ENCODE measurements around the gene GSTCD. TPM values are rescaled to one million over a fixed set of nuclear protein-coding genes. Genes with fewer than 3 reads are reported as not detected.

GSTCD gene
- total RNA-seq, 2 experiments from 2014 or later: 16.2 to 17.5 TPM

DNA sequence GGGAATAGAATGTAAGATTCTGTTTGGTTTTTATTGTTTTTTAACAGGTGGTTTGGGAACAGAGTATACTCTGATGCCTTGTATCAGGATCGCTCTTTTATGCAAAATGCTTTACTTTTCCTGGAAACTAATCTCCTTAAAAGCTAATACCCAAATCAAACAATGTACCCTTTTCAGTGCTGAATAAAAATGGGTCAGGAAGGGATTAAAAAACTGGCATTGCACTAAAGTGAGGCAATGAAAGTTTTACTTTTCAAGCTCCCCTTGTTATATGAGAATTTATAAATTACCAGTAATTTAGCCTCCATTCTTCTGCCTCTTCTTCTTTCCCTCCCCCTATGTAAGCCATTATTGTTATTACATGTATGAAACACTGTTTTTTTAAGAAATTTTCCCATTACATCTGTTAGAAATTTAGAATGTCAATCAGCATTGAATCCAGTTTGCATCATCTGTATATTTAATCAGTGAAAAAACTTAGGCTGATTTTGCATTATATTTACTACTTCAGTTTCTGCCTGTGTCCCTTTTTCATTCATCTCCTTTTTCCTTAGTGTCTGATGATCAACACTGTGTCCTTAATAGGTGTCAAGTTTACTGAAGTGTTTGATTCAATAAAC lies 97.0 kb downstream of the GSTCD start:
- Mint-ChIP-seq H3K36me3 (ENCODE audit: low read depth) (peaks cover 2% of the 10 kb centered on the region), H3K4me1 (ENCODE audit: low read depth) (no peaks in the 10 kb centered on the region), H3K4me3 (no peak overlapping the region), H3K27me3 (no peaks in the 10 kb centered on the region), H3K9me3 (no peaks in the 10 kb centered on the region), H3K27ac (no peak overlapping the region)
- POLR2A ChIA-PET: no interaction called here
- TF ChIP-seq, protein P1, sequence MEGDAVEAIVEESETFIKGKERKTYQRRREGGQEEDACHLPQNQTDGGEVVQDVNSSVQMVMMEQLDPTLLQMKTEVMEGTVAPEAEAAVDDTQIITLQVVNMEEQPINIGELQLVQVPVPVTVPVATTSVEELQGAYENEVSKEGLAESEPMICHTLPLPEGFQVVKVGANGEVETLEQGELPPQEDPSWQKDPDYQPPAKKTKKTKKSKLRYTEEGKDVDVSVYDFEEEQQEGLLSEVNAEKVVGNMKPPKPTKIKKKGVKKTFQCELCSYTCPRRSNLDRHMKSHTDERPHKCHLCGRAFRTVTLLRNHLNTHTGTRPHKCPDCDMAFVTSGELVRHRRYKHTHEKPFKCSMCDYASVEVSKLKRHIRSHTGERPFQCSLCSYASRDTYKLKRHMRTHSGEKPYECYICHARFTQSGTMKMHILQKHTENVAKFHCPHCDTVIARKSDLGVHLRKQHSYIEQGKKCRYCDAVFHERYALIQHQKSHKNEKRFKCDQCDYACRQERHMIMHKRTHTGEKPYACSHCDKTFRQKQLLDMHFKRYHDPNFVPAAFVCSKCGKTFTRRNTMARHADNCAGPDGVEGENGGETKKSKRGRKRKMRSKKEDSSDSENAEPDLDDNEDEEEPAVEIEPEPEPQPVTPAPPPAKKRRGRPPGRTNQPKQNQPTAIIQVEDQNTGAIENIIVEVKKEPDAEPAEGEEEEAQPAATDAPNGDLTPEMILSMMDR (IDR thresholded peaks at IDR 0.05): no peak
- CTCF ChIA-PET: interaction anchor here (0.6 to 1.3 kb wide), 2 partner anchors 10 to 51 kb away, joined by 3 to 4 read pairs; no protein-coding TSS in a partner anchor
- intact Hi-C loops (cut with micrococcal nuclease): no loop called here
- no peak for DNase-seq
- ATAC-seq: no peak

DNA sequence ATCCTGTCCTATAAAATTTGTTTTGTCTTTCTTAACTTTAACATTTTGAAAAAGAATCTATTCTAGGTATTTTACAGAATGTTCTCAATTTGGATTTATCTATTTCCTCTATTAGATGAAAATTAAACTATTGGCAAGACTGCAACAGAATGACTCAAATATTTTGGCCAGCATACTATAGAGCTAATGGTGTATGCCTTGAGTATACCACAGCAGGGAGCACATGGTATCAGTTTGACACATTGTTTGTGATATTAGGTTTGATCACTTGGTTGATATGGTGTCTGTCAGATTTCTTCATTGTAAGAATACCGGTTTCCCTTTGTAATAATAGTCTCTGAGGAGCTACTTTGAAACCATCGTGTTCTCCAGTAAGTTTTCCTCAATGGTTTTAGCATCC lies 98.9 kb downstream of the GSTCD start:
- H3K36me3 Mint-ChIP-seq (ENCODE audit: low read depth): peaks cover 2% of the 10 kb centered on the region
- intact Hi-C loops (cut with micrococcal nuclease): no loop called here
- ChIA-PET CTCF (no interaction called here), POLR2A (no interaction called here)
- TF ChIP-seq, protein P1 (IDR thresholded peaks at IDR 0.05): no peak
- no peak overlapping the region for H3K4me3 Mint-ChIP-seq
- H3K27me3 Mint-ChIP-seq: no peaks in the 10 kb centered on the region
- DNase-seq (no peak), ATAC-seq (no peak)
- no peaks in the 10 kb centered on the region for H3K4me1 Mint-ChIP-seq (ENCODE audit: low read depth)
- no peaks in the 10 kb centered on the region for H3K9me3 Mint-ChIP-seq
- H3K27ac Mint-ChIP-seq: no peak overlapping the region

DNA sequence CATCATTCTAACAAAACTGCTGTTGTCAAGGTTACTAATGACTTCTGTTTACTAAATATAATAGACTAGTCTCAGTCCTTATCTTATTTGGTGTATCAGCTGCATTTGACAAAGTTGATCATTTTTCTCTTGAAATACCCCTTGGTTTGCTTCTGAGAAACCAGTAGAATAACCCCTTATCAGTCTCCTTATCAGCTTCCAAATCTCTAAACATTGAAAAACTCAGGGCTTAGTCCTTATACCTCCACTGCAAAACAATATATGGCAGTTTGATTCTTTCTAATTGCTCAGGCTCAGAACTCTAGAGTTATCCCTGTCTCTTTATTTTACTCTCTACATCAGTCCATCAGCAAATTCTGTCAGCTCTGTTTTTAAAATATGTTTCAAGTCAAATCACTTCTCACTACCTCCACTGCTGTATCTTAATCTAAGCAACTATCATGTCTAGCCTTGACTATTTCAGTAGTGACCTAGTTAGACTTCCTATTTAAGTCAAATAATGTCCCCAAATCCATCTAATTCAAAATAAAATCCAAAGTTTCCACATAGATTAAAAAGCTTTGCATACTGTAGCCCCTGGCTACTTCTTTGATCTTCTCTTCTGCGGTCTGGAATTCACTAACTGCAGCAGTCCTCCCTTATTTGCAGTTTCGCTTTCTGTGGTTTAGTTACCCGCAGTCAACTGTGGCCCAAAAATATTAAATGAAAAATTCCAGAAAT lies 99.6 kb downstream of the GSTCD start:
- ATAC-seq (no peak), DNase-seq (no peak)
- no peak overlapping the region for H3K27ac Mint-ChIP-seq
- ChIA-PET CTCF (no interaction called here), POLR2A (no interaction called here)
- TF ChIP-seq, protein P1 (IDR thresholded peaks at IDR 0.05): no peak
- H3K4me3 Mint-ChIP-seq: no peak overlapping the region
- H3K27me3 Mint-ChIP-seq: no peaks in the 10 kb centered on the region
- H3K9me3 Mint-ChIP-seq: no peaks in the 10 kb centered on the region
- intact Hi-C loops (cut with micrococcal nuclease): no loop called here
- H3K36me3 Mint-ChIP-seq (ENCODE audit: low read depth): peaks cover 2% of the 10 kb centered on the region
- no peaks in the 10 kb centered on the region for H3K4me1 Mint-ChIP-seq (ENCODE audit: low read depth)

DNA sequence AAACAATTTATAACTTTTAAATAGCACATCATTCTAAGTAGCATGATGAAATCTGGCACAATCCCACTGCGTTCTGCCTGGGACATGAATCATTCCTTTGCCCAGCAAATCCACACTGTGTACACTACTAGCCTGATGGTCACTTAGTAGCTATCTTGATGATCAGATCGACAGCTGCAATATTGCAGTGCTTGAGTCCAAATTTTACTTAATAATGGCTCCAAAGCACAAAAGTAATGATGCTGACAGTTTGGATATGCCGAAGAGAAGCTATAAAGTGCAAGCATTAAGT lies 100.1 kb downstream of the GSTCD start:
- no peaks in the 10 kb centered on the region for H3K27me3 Mint-ChIP-seq
- DNase-seq (no peak), ATAC-seq (no peak)
- TF ChIP-seq, protein P1 (IDR thresholded peaks at IDR 0.05): no peak
- H3K4me3 Mint-ChIP-seq: no peak overlapping the region
- H3K36me3 Mint-ChIP-seq (ENCODE audit: low read depth): peaks cover 5% of the 10 kb centered on the region
- intact Hi-C loops (cut with micrococcal nuclease): no loop called here
- H3K4me1 Mint-ChIP-seq (ENCODE audit: low read depth): no peaks in the 10 kb centered on the region
- ChIA-PET POLR2A (no interaction called here), CTCF (no interaction called here)
- H3K9me3 Mint-ChIP-seq: no peaks in the 10 kb centered on the region
- no peak overlapping the region for H3K27ac Mint-ChIP-seq

DNA sequence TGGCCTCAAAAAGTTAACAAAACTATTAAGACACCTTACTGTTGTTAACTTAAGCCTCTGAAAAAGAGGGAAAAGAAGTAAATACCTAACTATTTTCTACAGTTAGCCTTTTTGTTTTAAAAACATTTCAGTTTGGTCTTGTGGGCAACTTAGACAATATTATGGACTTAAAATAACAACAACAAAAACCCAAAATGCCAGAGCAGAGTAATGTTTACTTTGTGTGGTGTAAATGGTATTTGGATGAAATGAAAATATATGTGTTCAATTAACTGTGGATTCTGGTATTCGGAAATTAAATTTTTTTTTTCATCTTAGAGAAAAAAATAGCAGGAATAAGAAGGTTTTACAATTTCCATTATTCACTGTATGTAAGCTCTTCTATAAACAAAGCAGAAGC lies 107.1 kb downstream of the GSTCD start:
- Mint-ChIP-seq H3K9me3 (no peaks in the 10 kb centered on the region), H3K4me3 (no peak overlapping the region), H3K27me3 (no peaks in the 10 kb centered on the region), H3K36me3 (ENCODE audit: low read depth) (peaks cover 3% of the 10 kb centered on the region), H3K27ac (no peak overlapping the region), H3K4me1 (ENCODE audit: low read depth) (no peaks in the 10 kb centered on the region)
- TF ChIP-seq, protein P1 (IDR thresholded peaks at IDR 0.05): no peak
- intact Hi-C loops (cut with micrococcal nuclease): no loop called here
- ChIA-PET POLR2A (no interaction called here), CTCF (interaction anchor here (1.8 kb wide), 1 partner anchor 10 kb away, joined by 4 read pairs; no protein-coding TSS in a partner anchor)
- DNase-seq (no peak), ATAC-seq (no peak)
